ENCODE results near the gene PLEKHA3. TPM values are rescaled to one million over a fixed set of nuclear protein-coding genes. Genes with fewer than 3 reads are reported as not detected.

PLEKHA3 gene
- total RNA-seq, 1 donor from 2014 or later: 26.2 TPM

GRCh38 chr2:178508646-178509045 is 28.4 kb downstream of the PLEKHA3 start:
- H3K4me2 ChIP-seq: no peak overlapping the region
- peaks cover 42% of the 10 kb centered on the region for H3K4me1 ChIP-seq
- no peak overlapping the region for H3K27ac Mint-ChIP-seq
- H3K9ac ChIP-seq: no peak overlapping the region
- H3K27me3 ChIP-seq: no peaks in the 10 kb centered on the region
- peaks cover 4% of the 10 kb centered on the region for H3K9me3 Mint-ChIP-seq
- TF ChIP-seq CTCF (IDR thresholded peaks at IDR 0.05): no peak
- no peak for TF ChIP-seq EZH2phosphoT487 (IDR thresholded peaks at IDR 0.05)
- TF ChIP-seq EZH2 (IDR thresholded peaks at IDR 0.05): no peak
- H3K4me1 Mint-ChIP-seq: peaks cover 25% of the 10 kb centered on the region
- H3K36me3 ChIP-seq: peaks cover 13% of the 10 kb centered on the region
- no peak overlapping the region for H2AFZ ChIP-seq (replicated peaks)
- no peak for DNase-seq (ENCODE audit: low spot score)
- no peaks in the 10 kb centered on the region for H3K79me2 ChIP-seq (ENCODE audit: low read depth)
- peaks cover 16% of the 10 kb centered on the region for H3K36me3 Mint-ChIP-seq
- no peak overlapping the region for H3K27ac ChIP-seq
- peaks cover 6% of the 10 kb centered on the region for H3K27me3 Mint-ChIP-seq (ENCODE audit: insufficient read depth, low read depth)
- H4K20me1 ChIP-seq (ENCODE audit: low read depth): no peaks in the 10 kb centered on the region
- peaks cover 16% of the 10 kb centered on the region for H3F3A ChIP-seq (ENCODE audit: low read depth)
- H3K4me3 Mint-ChIP-seq: no peak overlapping the region
- no peak overlapping the region for H3K4me3 ChIP-seq
- no peaks in the 10 kb centered on the region for H3K9me3 ChIP-seq (ENCODE audit: low read depth)

GRCh38 chr2:178510384-178510783 is 30.1 kb downstream of the PLEKHA3 start:
- Histone ChIP-seq H3K79me2 (ENCODE audit: low read depth) (no peaks in the 10 kb centered on the region), H3K27ac (no peak overlapping the region), H3K27me3 (no peaks in the 10 kb centered on the region), H3K9me3 (ENCODE audit: low read depth) (no peaks in the 10 kb centered on the region), H4K20me1 (ENCODE audit: low read depth) (no peaks in the 10 kb centered on the region), H3F3A (ENCODE audit: low read depth) (peaks cover 16% of the 10 kb centered on the region), H3K4me2 (no peak overlapping the region), H3K9ac (no peak overlapping the region), H3K36me3 (peaks cover 4% of the 10 kb centered on the region), H2AFZ (replicated peaks) (no peak overlapping the region), H3K4me3 (no peak overlapping the region), H3K4me1 (peaks cover 42% of the 10 kb centered on the region)
- H3K27ac Mint-ChIP-seq: no peak overlapping the region
- H3K4me3 Mint-ChIP-seq: no peak overlapping the region
- peaks cover 6% of the 10 kb centered on the region for H3K27me3 Mint-ChIP-seq (ENCODE audit: insufficient read depth, low read depth)
- peaks cover 25% of the 10 kb centered on the region for H3K4me1 Mint-ChIP-seq
- no peak for DNase-seq (ENCODE audit: low spot score)
- peaks cover 19% of the 10 kb centered on the region for H3K36me3 Mint-ChIP-seq
- peaks cover 4% of the 10 kb centered on the region for H3K9me3 Mint-ChIP-seq
- TF ChIP-seq CTCF (IDR thresholded peaks at IDR 0.05) (no peak), EZH2phosphoT487 (IDR thresholded peaks at IDR 0.05) (no peak), EZH2 (IDR thresholded peaks at IDR 0.05) (no peak)

- Histone ChIP-seq H3F3A (ENCODE audit: low read depth) (peaks cover 16% of the 10 kb centered on the region), H4K20me1 (ENCODE audit: low read depth) (no peaks in the 10 kb centered on the region), H3K27ac (peak overlapping the region; percentile 56), H3K4me3 (no peak overlapping the region), H3K4me2 (peak overlapping the region; percentile 57), H3K27me3 (no peaks in the 10 kb centered on the region), H3K36me3 (no peaks in the 10 kb centered on the region), H3K79me2 (ENCODE audit: low read depth) (no peaks in the 10 kb centered on the region), H3K9me3 (ENCODE audit: low read depth) (no peaks in the 10 kb centered on the region), H3K9ac (no peak overlapping the region), H2AFZ (replicated peaks) (no peak overlapping the region), H3K4me1 (peaks cover 28% of the 10 kb centered on the region)
- TF ChIP-seq CTCF (IDR thresholded peaks at IDR 0.05): peak; percentile 16
- no peak for TF ChIP-seq EZH2 (IDR thresholded peaks at IDR 0.05)
- no peak for TF ChIP-seq EZH2phosphoT487 (IDR thresholded peaks at IDR 0.05)
- Mint-ChIP-seq H3K36me3 (peaks cover 19% of the 10 kb centered on the region), H3K4me3 (no peak overlapping the region), H3K27me3 (ENCODE audit: insufficient read depth, low read depth) (peaks cover 6% of the 10 kb centered on the region), H3K9me3 (peaks cover 4% of the 10 kb centered on the region), H3K4me1 (peaks cover 15% of the 10 kb centered on the region), H3K27ac (peak overlapping the region; percentile 88)
- DNase-seq (ENCODE audit: low spot score): peak; percentile 87
Observed at GRCh38 chr2:178512484-178512883, 32.2 kb downstream of the PLEKHA3 start.

All from neural progenitor cell (in vitro differentiated cells).